ENCODE results near the gene OR13H1. TPM values are rescaled to one million over a fixed set of nuclear protein-coding genes. Genes with fewer than 3 reads are reported as not detected.
A peak's percentile ranks its signal among the peaks of the same experiment; 100 is the strongest.
"Not testable (repeated sequence)": the region's sequence is repeated elsewhere in the genome, so short reads cannot be mapped to it uniquely, and the experiment has no call there.

The OR13H1 gene
- not detected in 2 replicates for total RNA-seq
- long read RNA-seq: 0 reads

- H3K9me3 Mint-ChIP-seq: peaks cover 8% of the 10 kb centered on the region
- peaks cover 12% of the 10 kb centered on the region for H3K36me3 Mint-ChIP-seq (ENCODE audit: low read depth)
- no peak within 1 kb of the TSS for H3K4me3 Mint-ChIP-seq
- no peak for TF ChIP-seq CTCF (conservative IDR thresholded peaks at IDR 0.05)
- peak within 1 kb of the TSS; percentile 54 for H3K27ac Mint-ChIP-seq (ENCODE audit: unreplicated experiment)
- no peaks in the 10 kb centered on the region for H3K27me3 Mint-ChIP-seq (ENCODE audit: low read depth)
- peaks cover 5% of the 10 kb centered on the region for H3K4me1 Mint-ChIP-seq
- no peak for DNase-seq (ENCODE audit: low read depth, low spot score)
These were observed at the start of gene OR13H1 for GRCh38 chrX:131543774-131544173. TSS of gene OR13H1 (plus strand) at chrX:131544074. CDS start at chrX:131544074, 0 bp downstream.

- not testable (repeated sequence) for H3K4me3 Mint-ChIP-seq; H3K27ac Mint-ChIP-seq (ENCODE audit: unreplicated experiment); H3K4me1 Mint-ChIP-seq; DNase-seq (ENCODE audit: low read depth, low spot score); H3K27me3 Mint-ChIP-seq (ENCODE audit: low read depth); H3K9me3 Mint-ChIP-seq; H3K36me3 Mint-ChIP-seq (ENCODE audit: low read depth)
These were observed 42.3 kb upstream of the OR13H1 start for GRCh38 chrX:131501556-131501955.

GRCh38 chrX:131513159-131513914 is 30.5 kb upstream of the OR13H1 start:
- Mint-ChIP-seq H3K9me3 (peaks cover 15% of the 10 kb centered on the region), H3K27ac (ENCODE audit: unreplicated experiment) (no peak overlapping the region), H3K4me3 (no peak overlapping the region), H3K36me3 (ENCODE audit: low read depth) (peaks cover 26% of the 10 kb centered on the region), H3K4me1 (no peaks in the 10 kb centered on the region), H3K27me3 (ENCODE audit: low read depth) (no peaks in the 10 kb centered on the region)
- TF ChIP-seq CTCF (conservative IDR thresholded peaks at IDR 0.05): no peak
- DNase-seq (ENCODE audit: low read depth, low spot score): no peak

GRCh38 chrX:131521824-131522223 is 22.1 kb upstream of the OR13H1 start:
- DNase-seq (ENCODE audit: low read depth, low spot score): no peak
- Mint-ChIP-seq H3K36me3 (ENCODE audit: low read depth) (peaks cover 58% of the 10 kb centered on the region), H3K4me1 (no peaks in the 10 kb centered on the region), H3K4me3 (no peak overlapping the region), H3K27ac (ENCODE audit: unreplicated experiment) (no peak overlapping the region), H3K9me3 (peaks cover 27% of the 10 kb centered on the region), H3K27me3 (ENCODE audit: low read depth) (no peaks in the 10 kb centered on the region)
- TF ChIP-seq CTCF (conservative IDR thresholded peaks at IDR 0.05): no peak

GRCh38 chrX:131544218-131544617 is 344 bp downstream of the OR13H1 start:
- Mint-ChIP-seq H3K36me3 (ENCODE audit: low read depth) (peaks cover 8% of the 10 kb centered on the region), H3K9me3 (peaks cover 8% of the 10 kb centered on the region), H3K4me3 (no peak overlapping the region), H3K4me1 (peaks cover under 1% of the 10 kb centered on the region), H3K27me3 (ENCODE audit: low read depth) (no peaks in the 10 kb centered on the region), H3K27ac (ENCODE audit: unreplicated experiment) (no peak overlapping the region)
- TF ChIP-seq CTCF (conservative IDR thresholded peaks at IDR 0.05): no peak
- no peak for DNase-seq (ENCODE audit: low read depth, low spot score)

GRCh38 chrX:131549011-131549410 is 5.1 kb downstream of the OR13H1 start:
- no peak overlapping the region for H3K4me3 Mint-ChIP-seq
- TF ChIP-seq CTCF (conservative IDR thresholded peaks at IDR 0.05): no peak
- H3K4me1 Mint-ChIP-seq: no peaks in the 10 kb centered on the region
- no peak for DNase-seq (ENCODE audit: low read depth, low spot score)
- H3K27me3 Mint-ChIP-seq (ENCODE audit: low read depth): no peaks in the 10 kb centered on the region
- peaks cover 10% of the 10 kb centered on the region for H3K36me3 Mint-ChIP-seq (ENCODE audit: low read depth)
- H3K27ac Mint-ChIP-seq (ENCODE audit: unreplicated experiment): no peak overlapping the region
- H3K9me3 Mint-ChIP-seq: peaks cover 6% of the 10 kb centered on the region

- not testable (repeated sequence) for H3K4me3 Mint-ChIP-seq; H3K27ac Mint-ChIP-seq (ENCODE audit: unreplicated experiment); H3K27me3 Mint-ChIP-seq (ENCODE audit: low read depth); H3K9me3 Mint-ChIP-seq; H3K4me1 Mint-ChIP-seq; DNase-seq (ENCODE audit: low read depth, low spot score)
- peaks cover 15% of the 10 kb centered on the region for H3K36me3 Mint-ChIP-seq (ENCODE audit: low read depth)
These were observed 8.6 kb downstream of the OR13H1 start for GRCh38 chrX:131552453-131552852.
